Bronchus fibroblast of lung (primary cell): ENCODE measurements around the gene IKZF3. TPM values are rescaled to one million over a fixed set of nuclear protein-coding genes. Genes with fewer than 3 reads are reported as not detected.

Experiments
- total RNA-seq: library from RNA; depleted of rRNA; stranded (reverse); fragments of >200 nt; gene quantifications from 2 replicates; pipeline ENCODE4 v1.2.3, GENCODE V29; 2015

The IKZF3 gene
- total RNA-seq: not detected in 2 replicates

DNA sequence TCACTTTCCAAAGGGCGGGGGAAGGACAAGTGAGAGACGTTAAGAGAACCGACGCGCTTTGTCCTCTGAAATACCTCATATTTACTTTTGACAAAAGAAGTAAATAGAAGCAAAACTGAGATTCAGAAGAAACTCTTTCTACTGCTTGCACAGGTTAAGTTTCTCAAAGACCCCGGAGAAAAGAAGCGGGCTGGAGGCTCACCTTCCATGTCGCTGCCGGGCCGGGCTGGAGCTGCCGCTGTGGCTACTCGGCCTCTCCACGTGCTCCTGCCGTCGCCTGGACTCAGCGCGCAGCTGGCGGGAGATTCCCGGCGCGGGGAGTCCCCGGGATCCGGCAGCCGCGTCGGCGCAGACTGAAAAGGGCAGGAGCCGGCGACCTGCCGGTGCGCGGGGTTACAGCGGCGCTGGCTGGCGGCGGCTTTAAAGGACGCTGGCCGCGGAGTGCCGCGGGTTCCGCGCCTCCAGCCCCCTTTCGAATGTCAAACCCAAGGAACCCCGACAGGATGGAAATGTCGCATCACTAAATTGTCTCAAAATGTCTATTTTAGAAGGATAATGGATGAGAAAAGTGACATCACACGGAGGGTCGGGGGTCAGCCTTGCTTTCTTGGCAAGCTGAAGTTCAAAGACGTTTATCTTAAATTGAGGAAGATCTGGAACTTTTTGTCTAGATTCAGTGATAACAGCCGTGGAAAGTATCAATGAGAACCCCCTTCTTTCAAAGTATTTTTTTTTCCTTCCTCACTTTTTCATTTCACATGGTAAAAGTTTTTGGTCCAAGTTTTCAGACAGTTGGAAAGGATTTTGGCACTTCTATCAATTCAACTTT is at the start of gene IKZF3:
Gene IKZF3 (minus strand): TSS at position 395 of the 829 bp plus-strand sequence. CDS start 186 bp downstream, at position 209.

DNA sequence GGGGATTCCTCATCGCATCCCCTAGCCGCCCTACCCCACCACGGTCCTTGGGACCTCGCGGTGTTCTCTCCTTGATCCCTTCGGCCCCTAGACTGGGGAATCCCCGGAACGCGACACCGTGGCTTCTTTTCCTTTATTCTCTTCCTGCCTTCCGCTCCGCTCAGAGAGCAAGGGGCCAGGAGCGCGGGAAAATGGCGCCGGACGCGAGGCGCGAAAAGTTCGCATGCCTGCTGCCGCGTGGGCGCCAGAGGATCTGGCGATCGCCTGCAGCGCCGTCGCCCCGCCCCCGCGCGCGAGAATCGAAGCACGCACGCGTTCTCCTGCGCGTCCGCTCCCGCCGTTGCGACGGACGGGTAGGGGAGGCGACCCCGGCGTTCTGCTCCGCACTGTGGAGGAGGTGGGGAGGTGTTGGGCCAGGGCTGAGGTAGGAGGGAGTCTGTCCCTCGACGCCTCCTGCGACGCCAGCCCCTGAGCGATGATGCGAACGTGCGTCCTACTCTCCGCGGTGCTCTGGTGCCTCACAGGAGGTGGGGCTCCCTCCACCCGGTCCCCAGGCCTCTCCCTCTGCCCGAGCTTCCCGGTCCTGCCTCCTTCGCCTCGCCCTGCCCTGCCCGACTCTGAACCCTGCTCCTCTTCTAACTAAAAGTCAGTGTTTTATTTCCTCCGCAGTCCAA is 3.9 kb upstream of the IKZF3 start, which contains the start of gene ZPBP2:
Gene ZPBP2 (plus strand): TSS at position 323 of the 674 bp plus-strand sequence. CDS start 153 bp downstream, at position 476.

DNA sequence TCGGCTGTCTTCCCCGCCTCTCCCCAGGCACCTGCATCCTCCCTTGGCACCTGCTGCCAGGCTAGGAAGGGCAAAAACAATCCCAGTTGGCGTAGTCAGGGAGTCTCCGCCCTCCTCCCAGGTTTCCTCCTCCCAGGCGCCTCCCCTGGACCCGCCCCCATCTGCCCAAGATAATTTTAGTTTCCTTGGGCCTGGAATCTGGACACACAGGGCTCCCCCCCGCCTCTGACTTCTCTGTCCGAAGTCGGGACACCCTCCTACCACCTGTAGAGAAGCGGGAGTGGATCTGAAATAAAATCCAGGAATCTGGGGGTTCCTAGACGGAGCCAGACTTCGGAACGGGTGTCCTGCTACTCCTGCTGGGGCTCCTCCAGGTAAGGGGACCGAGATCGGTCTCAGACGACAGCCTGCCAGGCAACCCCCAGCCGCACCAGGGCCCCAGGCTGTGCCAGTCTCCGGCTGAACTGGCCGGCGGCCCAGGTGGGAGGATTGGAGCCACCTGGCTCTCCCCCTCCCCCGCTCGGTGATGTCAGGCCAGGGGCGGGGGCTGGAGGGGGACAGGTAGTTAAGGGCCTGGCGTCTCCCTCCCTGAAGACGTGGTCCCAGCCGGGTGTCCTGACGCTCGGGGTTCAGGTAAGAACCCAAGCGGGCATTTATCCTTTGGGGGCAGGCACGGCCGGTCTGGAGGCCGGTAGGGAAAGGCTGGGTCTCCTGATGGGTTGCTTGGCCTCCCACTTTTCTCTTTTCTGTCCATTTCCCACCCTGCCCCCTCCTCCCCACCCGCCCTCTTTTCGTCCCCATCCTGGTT is 126.1 kb downstream of the IKZF3 start, which contains the start of gene GRB7:
Gene GRB7 (plus strand): TSS at position 179 of the 808 bp plus-strand sequence. CDS start 4,364 bp downstream, outside the sequence.

DNA sequence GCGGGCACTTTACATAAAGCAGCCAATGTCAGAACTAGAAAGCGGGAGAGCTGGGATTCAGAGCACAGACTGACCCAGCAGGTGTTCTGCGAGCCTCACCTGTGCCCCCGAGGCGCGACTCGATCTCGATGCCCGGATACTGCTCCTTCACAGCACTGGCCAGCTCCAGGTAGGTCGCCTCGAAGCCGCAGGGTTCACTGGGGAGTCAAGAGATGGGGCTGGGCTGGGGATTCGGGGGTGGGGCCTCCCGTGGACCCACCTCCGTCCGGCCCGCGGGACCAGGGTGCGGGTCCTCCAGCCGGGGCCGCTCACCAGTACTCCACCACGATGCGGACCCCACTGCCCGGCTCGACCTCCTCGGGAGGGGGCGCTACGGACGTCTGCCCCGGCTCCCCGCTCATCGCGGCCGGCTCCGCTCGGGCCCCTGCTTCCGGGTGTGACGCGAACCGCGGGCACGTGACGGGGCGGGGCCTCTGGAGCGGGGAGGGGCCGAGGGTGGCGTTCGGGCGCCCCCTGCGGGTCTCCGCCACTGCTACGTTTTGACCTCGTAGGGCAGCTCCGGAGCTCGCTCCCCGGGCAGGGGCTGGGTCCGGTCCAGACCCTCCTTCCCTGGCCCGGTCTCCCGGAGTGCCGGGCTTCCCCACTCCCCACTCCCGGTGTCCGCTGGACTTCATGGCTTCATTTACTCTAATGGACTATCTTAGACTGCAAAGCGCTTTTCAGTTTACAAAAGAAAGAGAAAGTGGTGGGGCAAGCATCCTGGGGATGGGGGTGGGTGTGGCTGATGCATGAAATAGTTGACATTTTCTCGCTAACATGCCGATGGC is 133.8 kb downstream of the IKZF3 start, which contains the start of gene MIEN1:
Gene MIEN1 (minus strand): TSS at position 438 of the 827 bp plus-strand sequence. CDS start 37 bp downstream, at position 401.

Other genes with a start within 250 kb of the IKZF3 start
- gene PPP1R1B, start 237.4 kb downstream of the IKZF3 start, total RNA-seq: 0.45 TPM in 1 of 2 replicates, not detected in the other
- 39.1 and 40.9 TPM in 2 replicates for gene STARD3, start 227.2 kb downstream of the IKZF3 start, total RNA-seq
- gene TCAP, start 199.0 kb downstream of the IKZF3 start, total RNA-seq: 0.17 and 0.30 TPM in 2 replicates
- gene PNMT, start 195.9 kb downstream of the IKZF3 start, total RNA-seq: not detected in 2 replicates
- 7.9 and 9.1 TPM in 2 replicates for gene PGAP3, start 176.3 kb downstream of the IKZF3 start, total RNA-seq
- 27.7 and 35.5 TPM in 2 replicates for gene ERBB2, start 164.2 kb downstream of the IKZF3 start, total RNA-seq
- 71.5 and 77.4 TPM in 2 replicates for gene MIEN1, start 133.8 kb downstream of the IKZF3 start, total RNA-seq
- gene GRB7, start 126.4 kb downstream of the IKZF3 start, total RNA-seq: 0.45 and 0.84 TPM in 2 replicates
- not detected in 2 replicates for gene ZPBP2, start 3.9 kb upstream of the IKZF3 start, total RNA-seq
- gene GSDMB, start 54.3 kb upstream of the IKZF3 start, total RNA-seq: 1.9 and 3.7 TPM in 2 replicates
- 24.4 and 32.1 TPM in 2 replicates for gene ORMDL3, start 63.3 kb upstream of the IKZF3 start, total RNA-seq
- not detected in 2 replicates for gene LRRC3C, start 63.4 kb upstream of the IKZF3 start, total RNA-seq
- not detected in 2 replicates for gene GSDMA, start 98.7 kb upstream of the IKZF3 start, total RNA-seq
- gene PSMD3, start 116.5 kb upstream of the IKZF3 start, total RNA-seq: 149 TPM in 2 replicates
- 1.3 and 2.7 TPM in 2 replicates for gene CSF3, start 151.1 kb upstream of the IKZF3 start, total RNA-seq
- gene MED24, start 190.1 kb upstream of the IKZF3 start, total RNA-seq: 86.4 and 90.4 TPM in 2 replicates
- gene THRA, start 198.7 kb upstream of the IKZF3 start, total RNA-seq: 24.5 and 24.7 TPM in 2 replicates
- 1.3 and 1.8 TPM in 2 replicates for gene NR1D1, start 236.3 kb upstream of the IKZF3 start, total RNA-seq